ENCODE data around the gene NCAN.

The NCAN gene

GRCh38 chr19:19297759-19298158, 86.0 kb downstream of the NCAN start:
- DNase-seq = no peak

DNA sequence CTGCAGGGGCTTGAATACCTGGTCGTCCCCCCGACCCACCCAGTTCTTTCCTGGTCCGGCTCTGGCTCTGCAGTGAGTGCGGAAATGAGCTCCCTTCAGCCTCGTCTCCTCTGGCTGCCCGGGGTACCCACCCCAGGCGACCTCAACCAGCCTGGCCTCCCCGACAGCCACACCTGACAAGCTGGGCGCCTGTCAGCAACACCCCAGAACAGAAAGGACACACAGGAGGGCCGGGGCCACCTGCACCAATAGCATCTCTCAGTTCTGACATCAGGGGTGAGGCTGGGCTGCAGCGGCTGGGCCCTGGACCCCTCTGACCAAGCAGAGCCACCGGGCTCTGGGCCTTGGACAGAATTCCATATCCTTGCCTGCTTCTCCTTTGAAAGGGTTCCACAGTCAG, 88.9 kb downstream of the NCAN start:
- no peak for DNase-seq
